A673 (cell line): Measurements from ENCODE around the gene CDH1. TPM values are rescaled to one million over a fixed set of nuclear protein-coding genes. Genes with fewer than 3 reads are reported as not detected.

Experiments used
- BruUV-seq: library from RNA; stranded (reverse); fragments of 400-500 nt; replicated peaks from 2 replicates; lab custom pipeline; 2021; lab: Mats Ljungman, UMichigan
- CTCF ChIA-PET: fragments of 300-600 bp; sonication (Branson Sonifier 250); formaldehyde crosslinking; loops from one replicate; lab custom pipeline; 2022; ENCODE audit warnings: antibody characterized with exemption; lab: Charles Lee
- POLR2A ChIA-PET: fragments of 300-600 bp; sonication (Branson Sonifier 250); formaldehyde crosslinking; loops from one replicate; lab custom pipeline; 2022; ENCODE audit warnings: antibody characterized with exemption; ENCODE audit not compliant: low non-redundant PET; lab: Charles Lee
- DNase-seq: peaks from one replicate; pipeline ENCODE4 v3.0.0-alpha.2; 2015; ENCODE audit warnings: low spot score
- H3K27ac ChIP-seq: fragments of 200-600 bp; sonication (generic); 2 replicates; pipeline ENCODE4 v1.5.1; 2016; ENCODE audit warnings: mixed run types, low read depth, mild to moderate bottlenecking, mixed read lengths, antibody characterized with exemption, low read length; ENCODE audit not compliant: poor library complexity, severe bottlenecking
- H3K27me3 ChIP-seq: fragments of 200-600 bp; sonication (generic); replicated peaks from 2 replicates; pipeline ENCODE4 v1.6.1; 2017; ENCODE audit warnings: mixed run types, low read depth, mild to moderate bottlenecking, mixed read lengths, antibody characterized with exemption, low read length; ENCODE audit not compliant: insufficient read depth, poor library complexity
- H3K36me3 ChIP-seq: fragments of 200-600 bp; sonication (generic); 2 replicates; pipeline ENCODE4 v1.6.1; 2016; ENCODE audit warnings: mixed run types, mild to moderate bottlenecking, mixed read lengths, antibody characterized with exemption, low read length; ENCODE audit not compliant: insufficient read depth, poor library complexity, severe bottlenecking
- H3K4me1 ChIP-seq: fragments of 200-600 bp; sonication (generic); 2 replicates; pipeline ENCODE4 v1.6.1; 2017; ENCODE audit warnings: mixed run types, mild to moderate bottlenecking, mixed read lengths, antibody characterized with exemption, low read length; ENCODE audit not compliant: insufficient read depth, poor library complexity, severe bottlenecking
- H3K4me3 ChIP-seq: fragments of 200-600 bp; sonication (generic); 2 replicates; pipeline ENCODE4 v1.5.1; 2016; ENCODE audit warnings: low read depth, mixed run types, mild to moderate bottlenecking, mixed read lengths, low read length; ENCODE audit not compliant: poor library complexity, severe bottlenecking
- H3K9me3 ChIP-seq: fragments of 200-600 bp; sonication (generic); 2 replicates; pipeline ENCODE4 v1.6.1; 2016; ENCODE audit warnings: mixed run types, low read depth, mild to moderate bottlenecking, mixed read lengths, antibody characterized with exemption, low read length; ENCODE audit not compliant: poor library complexity, severe bottlenecking
- CTCF ChIP-seq: fragments of 300-800, 200-600 bp; sonication (generic); conservative IDR thresholded peaks from 2 replicates; pipeline ENCODE4 v1.5.1; 2017; ENCODE audit warnings: low read depth, mild to moderate bottlenecking, antibody characterized with exemption, low read length, moderate library complexity, mixed read lengths
- EZH2 ChIP-seq: fragments of 200-600 bp; sonication (generic); IDR thresholded peaks from 2 replicates; pipeline ENCODE4 v1.6.1; 2017; ENCODE audit warnings: borderline replicate concordance, low read depth, mild to moderate bottlenecking, mixed read lengths, antibody characterized with exemption, low read length; ENCODE audit not compliant: poor library complexity, severe bottlenecking
- intact Hi-C: fragments of 100-400 bp; cut with micrococcal nuclease; formaldehyde crosslinking; loops from one replicate; pipeline ENCODE4 v1.10.0; 2022; ENCODE audit not compliant: unreplicated experiment
- total RNA-seq: library from RNA; stranded (reverse); gene quantifications from 2 replicates; pipeline ENCODE4 v1.2.3, GENCODE V29; 2021

Gene CDH1
- total RNA-seq, 1 experiment from 2014 or later, result 0.06 TPM

GRCh38 chr16:68768175-68768574 lies 31.1 kb downstream of the CDH1 start:
- Histone ChIP-seq H3K36me3 (no peaks in the 10 kb centered on the region), H3K27ac (no peak overlapping the region), H3K27me3 (no peaks in the 10 kb centered on the region), H3K4me1 (no peaks in the 10 kb centered on the region), H3K4me3 (no peak overlapping the region), H3K9me3 (no peaks in the 10 kb centered on the region)
- no TSS peak for BruUV-seq
- TF ChIP-seq EZH2 (no peak), CTCF (no peak)
- no peak for DNase-seq
- CTCF ChIA-PET, result interaction anchor here (0.6 kb wide), 1 partner anchor 30 kb away, joined by 3 read pairs; no protein-coding TSS in a partner anchor
- POLR2A ChIA-PET, result no interaction called here
- intact Hi-C loops, result no loop called here

GRCh38 chr16:68768771-68769170 lies 31.7 kb downstream of the CDH1 start:
- ChIA-PET CTCF (no interaction called here), POLR2A (no interaction called here)
- Histone ChIP-seq H3K4me3 (no peak overlapping the region), H3K36me3 (no peaks in the 10 kb centered on the region), H3K27me3 (no peaks in the 10 kb centered on the region), H3K4me1 (no peaks in the 10 kb centered on the region), H3K27ac (no peak overlapping the region), H3K9me3 (no peaks in the 10 kb centered on the region)
- intact Hi-C loops, result no loop called here
- BruUV-seq, result no TSS peak
- DNase-seq, result no peak
- TF ChIP-seq EZH2 (no peak), CTCF (no peak)

GRCh38 chr16:68770671-68771070 lies 33.6 kb downstream of the CDH1 start:
- Histone ChIP-seq H3K4me1 (no peaks in the 10 kb centered on the region), H3K27ac (no peak overlapping the region), H3K4me3 (no peak overlapping the region), H3K36me3 (no peaks in the 10 kb centered on the region), H3K9me3 (no peaks in the 10 kb centered on the region), H3K27me3 (no peaks in the 10 kb centered on the region)
- ChIA-PET CTCF (no interaction called here), POLR2A (no interaction called here)
- intact Hi-C loops, result no loop called here
- DNase-seq, result no peak
- TF ChIP-seq CTCF (no peak), EZH2 (no peak)
- no TSS peak for BruUV-seq
